ENCODE measurements around the gene IGSF11.

IGSF11 gene

GRCh38 chr3:119018690-119019463, 15.8 kb downstream of the IGSF11 start:
- TF ChIP-seq, protein P1, sequence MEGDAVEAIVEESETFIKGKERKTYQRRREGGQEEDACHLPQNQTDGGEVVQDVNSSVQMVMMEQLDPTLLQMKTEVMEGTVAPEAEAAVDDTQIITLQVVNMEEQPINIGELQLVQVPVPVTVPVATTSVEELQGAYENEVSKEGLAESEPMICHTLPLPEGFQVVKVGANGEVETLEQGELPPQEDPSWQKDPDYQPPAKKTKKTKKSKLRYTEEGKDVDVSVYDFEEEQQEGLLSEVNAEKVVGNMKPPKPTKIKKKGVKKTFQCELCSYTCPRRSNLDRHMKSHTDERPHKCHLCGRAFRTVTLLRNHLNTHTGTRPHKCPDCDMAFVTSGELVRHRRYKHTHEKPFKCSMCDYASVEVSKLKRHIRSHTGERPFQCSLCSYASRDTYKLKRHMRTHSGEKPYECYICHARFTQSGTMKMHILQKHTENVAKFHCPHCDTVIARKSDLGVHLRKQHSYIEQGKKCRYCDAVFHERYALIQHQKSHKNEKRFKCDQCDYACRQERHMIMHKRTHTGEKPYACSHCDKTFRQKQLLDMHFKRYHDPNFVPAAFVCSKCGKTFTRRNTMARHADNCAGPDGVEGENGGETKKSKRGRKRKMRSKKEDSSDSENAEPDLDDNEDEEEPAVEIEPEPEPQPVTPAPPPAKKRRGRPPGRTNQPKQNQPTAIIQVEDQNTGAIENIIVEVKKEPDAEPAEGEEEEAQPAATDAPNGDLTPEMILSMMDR (IDR thresholded peaks at IDR 0.05; ENCODE audit: borderline replicate concordance, control extremely low read depth, extremely low read depth, insufficient read depth, missing control alignments) = no peak
- no peak for DNase-seq (ENCODE audit: low spot score)
- in situ Hi-C loops (cut with MboI; ENCODE audit: low sequenced_read_pairs, unreplicated experiment) = no loop called here

DNA sequence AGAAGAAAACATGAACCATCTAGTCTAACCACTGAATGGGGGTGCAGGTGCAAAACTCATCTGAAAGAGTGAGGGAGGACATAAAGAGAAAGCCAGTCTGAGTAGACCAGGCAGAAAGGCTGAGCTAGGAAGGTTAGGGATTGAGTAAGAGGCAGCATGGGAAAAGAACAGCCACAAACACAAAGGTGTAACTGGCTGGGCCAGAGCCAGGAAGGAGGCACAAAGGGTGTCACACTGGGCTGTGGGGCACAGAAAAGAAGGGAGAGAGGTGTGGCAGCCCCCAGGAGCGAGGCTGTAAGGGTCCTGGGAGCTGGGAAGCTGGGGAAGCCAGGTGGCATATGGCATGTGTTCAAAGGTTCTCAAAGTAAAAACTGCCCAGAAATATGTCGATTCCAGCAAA, 18.7 kb downstream of the IGSF11 start:
- in situ Hi-C loops (cut with MboI; ENCODE audit: low sequenced_read_pairs, unreplicated experiment) = no loop called here
- TF ChIP-seq, protein P1 (IDR thresholded peaks at IDR 0.05; ENCODE audit: borderline replicate concordance, control extremely low read depth, extremely low read depth, insufficient read depth, missing control alignments) = no peak
- no peak for DNase-seq (ENCODE audit: low spot score)

- in situ Hi-C loops (cut with MboI; ENCODE audit: low sequenced_read_pairs, unreplicated experiment) = no loop called here
- TF ChIP-seq, protein P1 (IDR thresholded peaks at IDR 0.05; ENCODE audit: borderline replicate concordance, control extremely low read depth, extremely low read depth, insufficient read depth, missing control alignments) = no peak
These were observed 20.7 kb downstream of the IGSF11 start for GRCh38 chr3:119013951-119014350.

DNA sequence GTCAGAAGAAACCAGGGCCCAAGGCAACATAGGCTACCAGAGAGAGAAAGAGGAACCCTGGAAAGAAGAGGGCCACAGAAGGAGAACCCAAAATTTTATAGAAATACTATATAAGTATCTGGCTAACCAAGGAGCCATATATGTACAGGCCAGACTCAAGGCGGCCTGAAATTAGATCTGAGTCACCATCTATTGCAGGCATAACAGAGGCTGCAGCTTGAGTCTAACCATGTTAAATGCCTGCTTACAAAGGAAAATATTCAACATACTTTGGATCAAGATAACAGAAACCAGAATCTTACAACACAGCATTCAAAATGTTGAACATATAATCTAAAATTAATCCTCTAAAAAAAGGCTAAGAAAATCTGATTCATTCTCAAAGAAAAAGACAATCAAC, 23.1 kb downstream of the IGSF11 start:
- in situ Hi-C loops (cut with MboI; ENCODE audit: low sequenced_read_pairs, unreplicated experiment) = no loop called here

More at GRCh38 chr3:119013951-119014350, 20.7 kb downstream of the IGSF11 start:
- DNase-seq (ENCODE audit: low spot score) = no peak

DNA sequence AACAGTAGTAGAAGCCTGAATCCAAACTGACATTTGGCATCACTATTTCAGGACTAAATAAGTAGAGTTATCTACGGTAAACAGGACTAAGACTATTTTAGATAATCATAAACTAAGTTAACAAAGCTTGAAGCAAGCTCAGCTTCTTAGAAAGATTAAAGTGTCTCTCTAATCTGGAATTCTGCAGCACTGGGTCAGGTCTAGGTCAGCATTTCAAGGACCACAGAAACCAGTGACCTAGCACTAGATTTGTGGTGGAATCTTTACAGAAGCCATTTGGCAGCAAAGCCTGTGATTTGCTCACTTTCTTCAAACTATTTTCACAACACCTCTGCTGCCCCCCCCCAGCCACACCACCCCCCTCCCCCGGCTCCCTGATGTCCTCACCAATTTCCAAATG, 37.5 kb downstream of the IGSF11 start:
- in situ Hi-C loops (cut with MboI; ENCODE audit: low sequenced_read_pairs, unreplicated experiment) = no loop called here
- DNase-seq (ENCODE audit: low spot score) = no peak

More for the DNA sequence above, 23.1 kb downstream of the IGSF11 start:
- no peak for DNase-seq (ENCODE audit: low spot score)
- TF ChIP-seq, protein P1 (IDR thresholded peaks at IDR 0.05; ENCODE audit: borderline replicate concordance, control extremely low read depth, extremely low read depth, insufficient read depth, missing control alignments) = no peak

DNA sequence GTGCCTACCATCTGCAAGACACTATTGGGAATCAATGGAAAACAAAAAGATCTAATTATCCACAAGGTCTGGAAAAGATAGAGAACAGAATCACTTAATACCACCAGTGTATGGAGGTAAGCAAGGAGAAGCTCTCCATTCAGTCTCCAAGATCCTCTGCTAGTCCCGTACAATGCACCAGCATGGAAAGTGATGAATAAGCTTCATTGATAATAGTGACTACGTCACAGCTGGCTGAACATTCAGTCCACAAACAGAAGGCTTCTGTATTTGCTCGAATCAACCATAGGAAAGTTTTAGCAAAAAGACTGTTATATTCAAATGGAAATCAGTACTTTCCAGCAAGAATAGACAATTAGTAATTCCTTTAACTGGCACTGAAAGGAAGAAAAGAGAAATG, 42.9 kb downstream of the IGSF11 start:
- DNase-seq (ENCODE audit: low spot score) = no peak
- in situ Hi-C loops (cut with MboI; ENCODE audit: low sequenced_read_pairs, unreplicated experiment) = no loop called here
- TF ChIP-seq, protein P1 (IDR thresholded peaks at IDR 0.05; ENCODE audit: borderline replicate concordance, control extremely low read depth, extremely low read depth, insufficient read depth, missing control alignments) = no peak

More for the DNA sequence above, 37.5 kb downstream of the IGSF11 start:
- TF ChIP-seq, protein P1 (IDR thresholded peaks at IDR 0.05; ENCODE audit: borderline replicate concordance, control extremely low read depth, extremely low read depth, insufficient read depth, missing control alignments) = no peak
